ENCODE measurements around the gene SLC35G6.
"Not testable (repeated sequence)": the region's sequence is repeated elsewhere in the genome, so short reads cannot be mapped to it uniquely, and the experiment has no call there.

The SLC35G6 gene

GRCh38 chr17:7460850-7461660 lies 20.2 kb upstream of the SLC35G6 start:
- DNase-seq (ENCODE audit: low spot score) = no peak

GRCh38 chr17:7462474-7463371 lies 18.5 kb upstream of the SLC35G6 start:
- no peak for DNase-seq (ENCODE audit: low spot score)

GRCh38 chr17:7463372-7463846 lies 17.8 kb upstream of the SLC35G6 start:
- no peak for DNase-seq (ENCODE audit: low spot score)

- DNase-seq (ENCODE audit: low spot score) = no peak
Observed at GRCh38 chr17:7464081-7464480, 17.2 kb upstream of the SLC35G6 start.

GRCh38 chr17:7465597-7466275 lies 15.5 kb upstream of the SLC35G6 start:
- DNase-seq (ENCODE audit: low spot score) = no peak

GRCh38 chr17:7466318-7466638 lies 15.0 kb upstream of the SLC35G6 start:
- DNase-seq (ENCODE audit: low spot score) = no peak

GRCh38 chr17:7466639-7467341 lies 14.5 kb upstream of the SLC35G6 start:
- peak; percentile 51 for DNase-seq (ENCODE audit: low spot score)

- no peak for DNase-seq (ENCODE audit: low spot score)
Observed at GRCh38 chr17:7467498-7467897, 13.7 kb upstream of the SLC35G6 start.

- DNase-seq (ENCODE audit: low spot score) = no peak
Observed at GRCh38 chr17:7468290-7468689, 13.0 kb upstream of the SLC35G6 start.

GRCh38 chr17:7468804-7469389 lies 12.3 kb upstream of the SLC35G6 start:
- DNase-seq (ENCODE audit: low spot score) = no peak

GRCh38 chr17:7469843-7470242 lies 11.4 kb upstream of the SLC35G6 start:
- DNase-seq (ENCODE audit: low spot score) = not testable (repeated sequence)

- DNase-seq (ENCODE audit: low spot score) = not testable (repeated sequence)
Observed at GRCh38 chr17:7470457-7470973, 10.7 kb upstream of the SLC35G6 start.

- DNase-seq (ENCODE audit: low spot score) = no peak
Observed at GRCh38 chr17:7471729-7472128, 9.5 kb upstream of the SLC35G6 start.

- not testable (repeated sequence) for DNase-seq (ENCODE audit: low spot score)
Observed at GRCh38 chr17:7474767-7475166, 6.5 kb upstream of the SLC35G6 start.

GRCh38 chr17:7475764-7476422 lies 5.4 kb upstream of the SLC35G6 start:
- DNase-seq (ENCODE audit: low spot score) = peak; percentile 85

- DNase-seq (ENCODE audit: low spot score) = no peak
Observed at GRCh38 chr17:7476494-7476893, 4.8 kb upstream of the SLC35G6 start.

GRCh38 chr17:7476951-7477350 lies 4.3 kb upstream of the SLC35G6 start:
- DNase-seq (ENCODE audit: low spot score) = peak; percentile 27

GRCh38 chr17:7477392-7478275 lies 3.6 kb upstream of the SLC35G6 start:
- DNase-seq (ENCODE audit: low spot score) = peak; percentile 35

Data from hematopoietic multipotent progenitor cell treated with erythropoietin and hydrocortisone succinate and interleukin-3 and kit ligand, for 15 days (in vitro differentiated cells).